ENCODE data around the gene PAK4. TPM values are rescaled to one million over a fixed set of nuclear protein-coding genes. Genes with fewer than 3 reads are reported as not detected.

PAK4 gene
- total and polyA plus RNA-seq, 2 of the 13 experiments (the other 11 are each of a cell fraction or from before 2014, with no cell fraction given): 9.5 to 17.8 TPM

DNA sequence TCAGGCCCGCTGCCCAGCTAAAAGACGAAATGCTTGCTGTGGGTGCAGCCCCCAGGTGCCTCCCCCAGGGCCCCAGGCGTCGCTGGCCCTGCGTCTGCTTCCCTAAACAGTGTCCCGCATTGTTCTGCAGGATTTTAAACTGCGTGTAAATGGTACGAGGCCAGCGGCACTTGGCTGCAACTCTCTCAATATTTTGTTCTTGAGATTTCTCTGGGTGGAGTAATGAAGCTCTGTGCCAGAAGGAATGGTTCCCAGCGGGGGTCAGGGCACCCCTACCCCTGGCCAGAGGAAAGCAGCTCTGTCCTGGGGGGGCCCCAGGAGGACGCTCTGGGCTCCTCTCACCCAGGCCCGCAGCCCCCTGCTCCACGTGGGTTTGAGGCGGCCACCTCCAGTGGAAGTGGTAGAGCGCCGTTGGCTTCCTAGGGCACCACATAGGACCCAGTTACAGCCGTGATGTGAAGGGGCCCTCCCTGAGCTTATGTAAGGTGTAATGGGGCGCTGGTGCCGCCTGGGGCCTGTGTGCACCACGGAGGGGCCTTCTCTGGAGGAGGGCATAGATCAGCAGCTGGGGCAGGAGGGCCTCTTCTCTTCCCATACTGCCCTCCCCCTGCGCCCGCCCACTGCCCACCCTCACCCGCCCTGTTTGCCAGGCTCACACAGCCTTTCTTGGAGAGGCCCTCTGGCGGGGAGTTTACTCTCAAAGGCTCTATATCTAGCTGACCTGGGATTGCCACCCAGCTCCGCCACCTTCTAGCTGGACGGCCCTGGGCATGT is 19.8 kb downstream of the PAK4 start (continued):
- TF ChIP-seq HMGA1 (CRISPR knock-in tag; conservative IDR thresholded peaks at IDR 0.05): no peak
- no peak for TF ChIP-seq ZFP82 (CRISPR knock-in tag; IDR thresholded peaks at IDR 0.05; ENCODE audit: borderline replicate concordance)
- TF ChIP-seq TAF1 (CRISPR knock-in tag; IDR thresholded peaks at IDR 0.05): peak; percentile 49
- no peak for TF ChIP-seq ZBTB1 (CRISPR knock-in tag; IDR thresholded peaks at IDR 0.05; ENCODE audit: borderline replicate concordance)
- peak; percentile 18; the same call in 1 of the 2 replicates for TF ChIP-seq HOXD1 (CRISPR knock-in tag; IDR thresholded peaks at IDR 0.05)
- TF ChIP-seq TP53 (CRISPR knock-in tag; conservative IDR thresholded peaks at IDR 0.05): no peak
- TF ChIP-seq SNAPC2 (CRISPR knock-in tag; IDR thresholded peaks at IDR 0.05): no peak
- peak; percentile 80 for TF ChIP-seq TARDBP (CRISPR knock-in tag; IDR thresholded peaks at IDR 0.05)
- no peak for TF ChIP-seq MTF1 (CRISPR knock-in tag; IDR thresholded peaks at IDR 0.05)
- no peak for TF ChIP-seq KLF6 (CRISPR knock-in tag; IDR thresholded peaks at IDR 0.05)
- no peak for TF ChIP-seq ZFP36 (IDR thresholded peaks at IDR 0.05; ENCODE audit: borderline replicate concordance, low read depth, low read length, partially characterized antibody)
- TF ChIP-seq RORA (CRISPR knock-in tag; IDR thresholded peaks at IDR 0.05): no peak
- 0 out of 2 replicates have a peak, but pooled peaks have one; percentile 7 for TF ChIP-seq NCOA1 (CRISPR knock-in tag; IDR thresholded peaks at IDR 0.05)
- TF ChIP-seq, protein P1, sequence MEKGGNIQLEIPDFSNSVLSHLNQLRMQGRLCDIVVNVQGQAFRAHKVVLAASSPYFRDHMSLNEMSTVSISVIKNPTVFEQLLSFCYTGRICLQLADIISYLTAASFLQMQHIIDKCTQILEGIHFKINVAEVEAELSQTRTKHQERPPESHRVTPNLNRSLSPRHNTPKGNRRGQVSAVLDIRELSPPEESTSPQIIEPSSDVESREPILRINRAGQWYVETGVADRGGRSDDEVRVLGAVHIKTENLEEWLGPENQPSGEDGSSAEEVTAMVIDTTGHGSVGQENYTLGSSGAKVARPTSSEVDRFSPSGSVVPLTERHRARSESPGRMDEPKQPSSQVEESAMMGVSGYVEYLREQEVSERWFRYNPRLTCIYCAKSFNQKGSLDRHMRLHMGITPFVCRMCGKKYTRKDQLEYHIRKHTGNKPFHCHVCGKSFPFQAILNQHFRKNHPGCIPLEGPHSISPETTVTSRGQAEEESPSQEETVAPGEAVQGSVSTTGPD (CRISPR knock-in tag; IDR thresholded peaks at IDR 0.05): no peak; the same call in 1 of the 2 replicates
- no peak for TF ChIP-seq PCBP1 (IDR thresholded peaks at IDR 0.05; ENCODE audit: borderline replicate concordance, low read depth, low read length)
- no peak; the same call in 1 of the 2 replicates for TF ChIP-seq PITX1 (CRISPR knock-in tag; IDR thresholded peaks at IDR 0.05)
- TF ChIP-seq, protein P2, sequence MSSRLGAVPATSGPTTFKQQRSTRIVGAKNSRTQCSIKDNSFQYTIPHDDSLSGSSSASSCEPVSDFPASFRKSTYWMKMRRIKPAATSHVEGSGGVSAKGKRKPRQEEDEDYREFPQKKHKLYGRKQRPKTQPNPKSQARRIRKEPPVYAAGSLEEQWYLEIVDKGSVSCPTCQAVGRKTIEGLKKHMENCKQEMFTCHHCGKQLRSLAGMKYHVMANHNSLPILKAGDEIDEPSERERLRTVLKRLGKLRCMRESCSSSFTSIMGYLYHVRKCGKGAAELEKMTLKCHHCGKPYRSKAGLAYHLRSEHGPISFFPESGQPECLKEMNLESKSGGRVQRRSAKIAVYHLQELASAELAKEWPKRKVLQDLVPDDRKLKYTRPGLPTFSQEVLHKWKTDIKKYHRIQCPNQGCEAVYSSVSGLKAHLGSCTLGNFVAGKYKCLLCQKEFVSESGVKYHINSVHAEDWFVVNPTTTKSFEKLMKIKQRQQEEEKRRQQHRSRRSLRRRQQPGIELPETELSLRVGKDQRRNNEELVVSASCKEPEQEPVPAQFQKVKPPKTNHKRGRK (CRISPR knock-in tag; IDR thresholded peaks at IDR 0.05): no peak
- TF ChIP-seq MED8 (CRISPR knock-in tag; IDR thresholded peaks at IDR 0.05; ENCODE audit: insufficient replicate concordance): no peak
- TF ChIP-seq DNMT3B (CRISPR knock-in tag; conservative IDR thresholded peaks at IDR 0.05): no peak
- TF ChIP-seq, protein P3, sequence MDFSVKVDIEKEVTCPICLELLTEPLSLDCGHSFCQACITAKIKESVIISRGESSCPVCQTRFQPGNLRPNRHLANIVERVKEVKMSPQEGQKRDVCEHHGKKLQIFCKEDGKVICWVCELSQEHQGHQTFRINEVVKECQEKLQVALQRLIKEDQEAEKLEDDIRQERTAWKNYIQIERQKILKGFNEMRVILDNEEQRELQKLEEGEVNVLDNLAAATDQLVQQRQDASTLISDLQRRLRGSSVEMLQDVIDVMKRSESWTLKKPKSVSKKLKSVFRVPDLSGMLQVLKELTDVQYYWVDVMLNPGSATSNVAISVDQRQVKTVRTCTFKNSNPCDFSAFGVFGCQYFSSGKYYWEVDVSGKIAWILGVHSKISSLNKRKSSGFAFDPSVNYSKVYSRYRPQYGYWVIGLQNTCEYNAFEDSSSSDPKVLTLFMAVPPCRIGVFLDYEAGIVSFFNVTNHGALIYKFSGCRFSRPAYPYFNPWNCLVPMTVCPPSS (IDR thresholded peaks at IDR 0.05): no peak
- TF ChIP-seq FOXA3 (CRISPR knock-in tag; IDR thresholded peaks at IDR 0.05): peak; percentile 24; the same call in 1 of the 2 replicates
- no peak for TF ChIP-seq ZFP37 (CRISPR knock-in tag; IDR thresholded peaks at IDR 0.05; ENCODE audit: borderline replicate concordance)
- TF ChIP-seq MIER2 (CRISPR knock-in tag; IDR thresholded peaks at IDR 0.05): no peak
- peak; percentile 37 for TF ChIP-seq TEAD3 (CRISPR knock-in tag; optimal IDR thresholded peaks at IDR 0.05; ENCODE audit: borderline replicate concordance)
- no peak for TF ChIP-seq ZSCAN31 (CRISPR knock-in tag; IDR thresholded peaks at IDR 0.05; ENCODE audit: low read depth)
- TF ChIP-seq ZNF160 (CRISPR knock-in tag; IDR thresholded peaks at IDR 0.05): 0 out of 2 replicates have a peak, but pooled peaks have one; percentile 23
- no peak for TF ChIP-seq NFKBIZ (CRISPR knock-in tag; IDR thresholded peaks at IDR 0.05)
- TF ChIP-seq ZNF101 (CRISPR knock-in tag; IDR thresholded peaks at IDR 0.05; ENCODE audit: borderline replicate concordance, low read depth): no peak
- no peak for TF ChIP-seq KLF11 (CRISPR knock-in tag; IDR thresholded peaks at IDR 0.05)

All from HepG2 (cell line).